Right forelimb (tissue), 1 donor: ENCODE data around the gene NCF2.

Experiments used
- DNase-seq: peaks from one replicate; pipeline ENCODE4 v3.0.0-alpha.2; 2018

The NCF2 gene

GRCh38 chr1:183611021-183611420 is 20.8 kb upstream of the NCF2 start:
- DNase-seq: no peak

- DNase-seq: no peak
Observed at GRCh38 chr1:183609759-183610452, 19.6 kb upstream of the NCF2 start.

- DNase-seq: no peak
Observed at GRCh38 chr1:183609313-183609712, 19.1 kb upstream of the NCF2 start.

GRCh38 chr1:183607322-183607980 is 17.2 kb upstream of the NCF2 start:
- DNase-seq: no peak

GRCh38 chr1:183605904-183606303 is 15.6 kb upstream of the NCF2 start:
- DNase-seq: no peak

- no peak for DNase-seq
Observed at GRCh38 chr1:183604815-183605214, 14.6 kb upstream of the NCF2 start.

GRCh38 chr1:183604038-183604808 is 14.0 kb upstream of the NCF2 start:
- no peak for DNase-seq

- DNase-seq: no peak
Observed at GRCh38 chr1:183602510-183602909, 12.3 kb upstream of the NCF2 start.

GRCh38 chr1:183600634-183601033 is 10.4 kb upstream of the NCF2 start:
- no peak for DNase-seq

GRCh38 chr1:183600136-183600535 is 9.9 kb upstream of the NCF2 start:
- no peak for DNase-seq

- DNase-seq: no peak
Observed at GRCh38 chr1:183598386-183598785, 8.1 kb upstream of the NCF2 start.

- no peak for DNase-seq
Observed at GRCh38 chr1:183597656-183598347, 7.5 kb upstream of the NCF2 start.

GRCh38 chr1:183596500-183596899 is 6.2 kb upstream of the NCF2 start:
- no peak for DNase-seq

- DNase-seq: no peak
Observed at GRCh38 chr1:183595537-183595936, 5.3 kb upstream of the NCF2 start.

GRCh38 chr1:183593356-183593755 is 3.1 kb upstream of the NCF2 start:
- DNase-seq: no peak

GRCh38 chr1:183592733-183593132 is 2.5 kb upstream of the NCF2 start:
- no peak for DNase-seq

- no peak for DNase-seq
Observed at GRCh38 chr1:183589874-183590243, 400 bp downstream of the NCF2 start.

- no peak for DNase-seq
Observed at GRCh38 chr1:183589384-183589783, 875 bp downstream of the NCF2 start.

- no peak for DNase-seq
Observed at GRCh38 chr1:183588827-183589226, 1.4 kb downstream of the NCF2 start.

GRCh38 chr1:183586926-183587325 is 3.3 kb downstream of the NCF2 start:
- DNase-seq: no peak

GRCh38 chr1:183586455-183586854 is 3.8 kb downstream of the NCF2 start:
- DNase-seq: no peak

GRCh38 chr1:183585038-183585437 is 5.2 kb downstream of the NCF2 start:
- no peak for DNase-seq

- no peak for DNase-seq
Observed at GRCh38 chr1:183584147-183584546, 6.1 kb downstream of the NCF2 start.
